HEK293T (cell line): ENCODE data around the gene RPTOR.

Source experiments
- BHLHE40 ChIP-seq: fragments of 450-650 bp; IDR thresholded peaks from 2 replicates; pipeline ENCODE4 v1.6.1; 2016; ENCODE audit warnings: mild to moderate bottlenecking, moderate library complexity, borderline replicate concordance
- FOXA1 ChIP-seq: fragments of 450-650 bp; IDR thresholded peaks from 2 replicates; pipeline ENCODE4 v1.6.1; 2016; ENCODE audit warnings: mild to moderate bottlenecking
- FOXK2 ChIP-seq: fragments of 450-650 bp; IDR thresholded peaks from 2 replicates; pipeline ENCODE4 v1.6.1; 2016; ENCODE audit warnings: mild to moderate bottlenecking
- FOXM1 ChIP-seq: fragments of 450-650 bp; IDR thresholded peaks from 2 replicates; pipeline ENCODE4 v1.6.1; 2017; ENCODE audit warnings: mild to moderate bottlenecking, borderline replicate concordance
- HDGF ChIP-seq: fragments of 450-650 bp; IDR thresholded peaks from 2 replicates; pipeline ENCODE4 v1.6.1; 2017; ENCODE audit warnings: antibody characterized with exemption, borderline replicate concordance
- LEF1 ChIP-seq: fragments of 450-650 bp; IDR thresholded peaks from 2 replicates; pipeline ENCODE4 v1.6.1; 2017; ENCODE audit warnings: mild to moderate bottlenecking, borderline replicate concordance
- NFRKB ChIP-seq: fragments of 450-650 bp; IDR thresholded peaks from 2 replicates; pipeline ENCODE4 v1.6.1; 2016; ENCODE audit warnings: mild to moderate bottlenecking, moderate library complexity
- PKNOX1 ChIP-seq: fragments of 450-650 bp; IDR thresholded peaks from 2 replicates; pipeline ENCODE4 v1.6.1; 2016
- SP1 ChIP-seq: fragments of 450-650 bp; IDR thresholded peaks from 2 replicates; pipeline ENCODE4 v1.6.1; 2017
- SUZ12 ChIP-seq: fragments of 450-650 bp; IDR thresholded peaks from 2 replicates; pipeline ENCODE4 v1.6.1; 2016; ENCODE audit warnings: mild to moderate bottlenecking

GRCh38 chr17:80918731-80919130 lies 374.1 kb downstream of the RPTOR start:
- TF ChIP-seq SUZ12 (no peak), SP1 (no peak), BHLHE40 (no peak), PKNOX1 (no peak), FOXA1 (no peak), NFRKB (no peak), FOXM1 (no peak), LEF1 (no peak), FOXK2 (no peak), HDGF (no peak)
